Activated T-helper 17 cell treated with anti-CD3 and anti-CD28 coated beads, Interleukin-2, amount 50 U/mL, for 72 hours (primary cell): ENCODE measurements around the gene WDR31. TPM values are rescaled to one million over a fixed set of nuclear protein-coding genes. Genes with fewer than 3 reads are reported as not detected.
A peak's percentile ranks its signal among the peaks of the same experiment; 100 is the strongest.

Source experiments
- ATAC-seq: fragments of 150-1000 bp; cut with Tn5 transposase; replicated peaks from 2 replicates; pipeline ENCODE4 v1.10.0; 2021; ENCODE audit warnings: mild to moderate bottlenecking, moderate library complexity
- H3K27ac Mint-ChIP-seq: one replicate; pipeline ENCODE4 v1.8.0; 2022; ENCODE audit warnings: mixed read lengths
- H3K27me3 Mint-ChIP-seq: one replicate; pipeline ENCODE4 v1.8.0; 2022; ENCODE audit warnings: mixed read lengths
- H3K36me3 Mint-ChIP-seq: one replicate; pipeline ENCODE4 v1.8.0; 2022; ENCODE audit warnings: low read depth, mild to moderate bottlenecking, mixed read lengths
- H3K4me1 Mint-ChIP-seq: one replicate; pipeline ENCODE4 v1.8.0; 2022; ENCODE audit warnings: mixed read lengths
- H3K4me3 Mint-ChIP-seq: one replicate; pipeline ENCODE4 v1.8.0; 2022; ENCODE audit warnings: mild to moderate bottlenecking, mixed read lengths
- H3K9me3 Mint-ChIP-seq: one replicate; pipeline ENCODE4 v1.8.0; 2022; ENCODE audit warnings: mixed read lengths
- total RNA-seq, 2 donors: library from RNA; stranded (reverse); gene quantifications; one replicate each; pipeline ENCODE4 v1.2.3, GENCODE V29; 2022

Gene WDR31
- total RNA-seq, 2 donors from 2014 or later = 1.6 to 2.2 TPM

GRCh38 chr9:113274474-113275156 is 65.5 kb downstream of the WDR31 start:
- peaks cover 28% of the 10 kb centered on the region for H3K4me1 Mint-ChIP-seq
- ATAC-seq = peak; percentile 35
- no peaks in the 10 kb centered on the region for H3K9me3 Mint-ChIP-seq
- H3K36me3 Mint-ChIP-seq = peaks cover 17% of the 10 kb centered on the region
- no peaks in the 10 kb centered on the region for H3K27me3 Mint-ChIP-seq
- no peak overlapping the region for H3K27ac Mint-ChIP-seq
- H3K4me3 Mint-ChIP-seq = no peak overlapping the region

DNA sequence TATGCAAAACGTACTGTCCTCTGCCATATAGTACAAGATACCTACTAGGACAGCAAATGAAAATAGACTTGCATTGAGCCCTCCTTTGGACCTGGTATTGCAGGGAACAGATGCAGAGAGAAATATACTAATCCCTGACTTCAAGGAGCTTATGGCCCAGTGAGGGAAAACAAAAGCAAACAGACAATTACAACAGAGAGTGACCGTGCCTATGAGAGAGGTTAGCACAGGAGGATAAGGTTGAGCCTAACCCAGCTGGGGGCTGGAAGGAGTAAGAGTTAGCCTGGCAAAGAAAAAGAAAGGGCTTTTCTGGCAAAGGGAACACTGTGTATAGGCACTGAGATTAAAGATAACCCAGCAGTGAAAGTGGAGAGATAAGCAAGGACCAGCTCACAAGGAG is 70.2 kb downstream of the WDR31 start:
- no peak for ATAC-seq
- Mint-ChIP-seq H3K36me3 (no peaks in the 10 kb centered on the region), H3K27ac (peak overlapping the region; percentile 81), H3K27me3 (no peaks in the 10 kb centered on the region), H3K9me3 (no peaks in the 10 kb centered on the region), H3K4me3 (peak overlapping the region; percentile 53), H3K4me1 (peaks cover 24% of the 10 kb centered on the region)

GRCh38 chr9:113269355-113269754 is 70.7 kb downstream of the WDR31 start:
- Mint-ChIP-seq H3K9me3 (no peaks in the 10 kb centered on the region), H3K36me3 (no peaks in the 10 kb centered on the region), H3K4me3 (peak overlapping the region; percentile 53), H3K27me3 (no peaks in the 10 kb centered on the region), H3K4me1 (peaks cover 23% of the 10 kb centered on the region), H3K27ac (peak overlapping the region; percentile 81)
- peak; percentile 94 for ATAC-seq

DNA sequence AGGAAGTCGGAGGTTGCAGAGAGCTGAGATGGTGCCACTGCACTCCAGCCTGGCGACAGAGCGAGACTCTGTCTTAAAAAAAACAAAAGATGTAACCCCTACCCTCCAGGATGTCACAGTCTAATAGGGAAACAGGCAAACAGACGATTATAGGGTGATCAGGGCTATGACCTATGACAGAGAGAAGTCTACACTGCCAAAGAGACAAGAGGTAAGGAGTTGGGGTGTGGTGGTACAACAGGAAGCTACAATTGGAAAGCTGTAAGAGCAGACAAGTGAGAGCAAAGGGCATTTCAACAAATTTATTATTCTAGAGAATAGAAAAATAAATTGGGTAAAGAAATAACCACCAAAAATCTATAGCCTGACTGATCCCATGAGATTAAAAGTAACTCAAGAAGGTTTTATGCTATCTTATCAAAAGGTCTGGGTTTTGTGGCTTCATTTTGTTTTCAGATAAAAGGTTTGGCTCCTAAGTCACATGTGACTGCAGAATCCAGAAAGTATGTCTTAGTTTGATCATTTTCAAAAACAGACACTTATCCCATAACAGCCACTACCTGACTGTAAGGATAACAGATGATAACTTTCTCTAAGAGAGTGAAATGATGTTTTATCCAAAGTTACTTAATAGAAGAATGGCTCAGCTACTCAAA is 72.0 kb downstream of the WDR31 start:
- no peaks in the 10 kb centered on the region for H3K36me3 Mint-ChIP-seq
- ATAC-seq = no peak
- peaks cover 19% of the 10 kb centered on the region for H3K4me1 Mint-ChIP-seq
- no peak overlapping the region for H3K4me3 Mint-ChIP-seq
- H3K9me3 Mint-ChIP-seq = no peaks in the 10 kb centered on the region
- H3K27ac Mint-ChIP-seq = peak overlapping the region; percentile 52
- H3K27me3 Mint-ChIP-seq = no peaks in the 10 kb centered on the region

- H3K27me3 Mint-ChIP-seq = no peaks in the 10 kb centered on the region
- peaks cover 15% of the 10 kb centered on the region for H3K36me3 Mint-ChIP-seq
- H3K27ac Mint-ChIP-seq = no peak overlapping the region
- no peak overlapping the region for H3K4me3 Mint-ChIP-seq
- no peaks in the 10 kb centered on the region for H3K9me3 Mint-ChIP-seq
- ATAC-seq = no peak
- H3K4me1 Mint-ChIP-seq = peaks cover 18% of the 10 kb centered on the region
These were observed 73.9 kb downstream of the WDR31 start for GRCh38 chr9:113266174-113266573.

Other genes starting within 250 kb of the WDR31 start
- gene SLC31A2, start 189.3 kb downstream of the WDR31 start, total RNA-seq = 10 to 100 TPM in 1 of 2 donors, 1 to 10 TPM in 1; 4.7 to 10.9 TPM
- 10 to 100 TPM; 41.2 to 41.5 TPM for gene FKBP15, start 119.0 kb downstream of the WDR31 start, total RNA-seq
- gene SLC31A1, start 118.7 kb downstream of the WDR31 start, total RNA-seq = 10 to 100 TPM; 13.1 to 17.3 TPM
- 10 to 100 TPM; 47.0 to 47.9 TPM for gene CDC26, start 64.7 kb downstream of the WDR31 start, total RNA-seq
- gene PRPF4, start 64.6 kb downstream of the WDR31 start, total RNA-seq = 10 to 100 TPM; 41.3 to 51.1 TPM
- gene RNF183, start 36.9 kb downstream of the WDR31 start, total RNA-seq = 10 to 100 TPM in 1 of 2 donors, 1 to 10 TPM in 1; 1.9 to 10.9 TPM
- 10 to 100 TPM in 1 of 2 donors, 1 to 10 TPM in 1; 3.2 to 25.9 TPM for gene BSPRY, start 9.3 kb upstream of the WDR31 start, total RNA-seq
- gene HDHD3, start 36.7 kb upstream of the WDR31 start, total RNA-seq = 10 to 100 TPM; 15.2 to 19.4 TPM
- 10 to 100 TPM; 24.8 to 30.5 TPM for gene ALAD, start 61.0 kb upstream of the WDR31 start, total RNA-seq
- gene POLE3, start 70.4 kb upstream of the WDR31 start, total RNA-seq = 10 to 100 TPM; 35.5 to 85.2 TPM
- under 1 TPM; 0.69 to 0.76 TPM for gene C9orf43, start 70.5 kb upstream of the WDR31 start, total RNA-seq
- 10 to 100 TPM; 23.0 to 85.8 TPM for gene RGS3, start 123.5 kb upstream of the WDR31 start, total RNA-seq